GM12878 (cell line): ENCODE measurements around the gene NRP2. TPM values are rescaled to one million over a fixed set of nuclear protein-coding genes. Genes with fewer than 3 reads are reported as not detected.

Experiments used
- ATAC-seq: fragments of 200-7000 bp; cut with Tn5 transposase; 3 replicates; pipeline ENCODE4 v1.9.1; 2020; ENCODE audit warnings: mild to moderate bottlenecking, moderate library complexity
- BruUV-seq: library from RNA; stranded (reverse); fragments of 400-500 nt; replicated peaks from 2 replicates; lab custom pipeline; 2021; lab: Mats Ljungman, UMichigan
- CTCF ChIA-PET: fragments of 300-600 bp; sonication (Branson Sonifier 250); formaldehyde crosslinking; extraction: SDS; loops from one replicate; lab custom pipeline; 2021; ENCODE audit warnings: inconsistent platforms; lab: Yijun Ruan, JAX
- POLR2A ChIA-PET: fragments of 350-600 bp; formaldehyde crosslinking; extraction: SDS; loops from one replicate; lab custom pipeline; 2021; ENCODE audit warnings: inconsistent platforms; lab: Charles Lee
- RAD21 ChIA-PET: fragments of 300-600 bp; sonication (Branson Sonifier 250); formaldehyde crosslinking; loops from one replicate; lab custom pipeline; 2023; ENCODE audit warnings: antibody characterized with exemption; ENCODE audit not compliant: unreplicated experiment; lab: Charles Lee
- SMC1A ChIA-PET: fragments of 300-600 bp; sonication (Branson Sonifier 250); formaldehyde crosslinking; loops from one replicate; lab custom pipeline; 2023; ENCODE audit not compliant: unreplicated experiment, uncharacterized antibody; lab: Charles Lee
- DNase-seq: peaks from one replicate; pipeline ENCODE4 v3.0.0-alpha.2; 2011; ENCODE audit warnings: low read depth, low spot score
- FAIRE-seq: peaks from 3 replicates; lab custom pipeline; 2011; peaks lifted over from hg19 to GRCh38; lab: Jason Lieb, UNC
- H2AFZ ChIP-seq: 2 replicates; pipeline ENCODE4 v1.6.0; 2011; ENCODE audit warnings: low read depth, low read length, control low read depth; ENCODE audit not compliant: control insufficient read depth
- H3K27ac ChIP-seq: 2 replicates; pipeline ENCODE4 v1.5.1; 2011; ENCODE audit warnings: control low read depth; ENCODE audit not compliant: control insufficient read depth, insufficient read depth
- H3K27me3 ChIP-seq, 2 experiments: replicated peaks in 1 of 2; 2 replicates each; pipeline versions ENCODE4 v1.6.0 to v1.6.1; 2011; ENCODE audit warnings: low read length in 1 of 2; ENCODE audit not compliant: control insufficient read depth in 2 of 2, insufficient read depth in 2 of 2
- H3K36me3 ChIP-seq, 2 experiments: 2 replicates each; pipeline ENCODE4 v1.5.1; 2011; ENCODE audit warnings: low read length in 1 of 2; ENCODE audit not compliant: control insufficient read depth in 2 of 2, insufficient read depth in 2 of 2
- H3K4me1 ChIP-seq: 2 replicates; pipeline ENCODE4 v1.6.1; 2011; ENCODE audit warnings: mild to moderate bottlenecking, low read length, moderate library complexity, mixed read lengths; ENCODE audit not compliant: control insufficient read depth, insufficient read depth
- H3K4me2 ChIP-seq: 2 replicates; pipeline ENCODE4 v1.6.0; 2011; ENCODE audit warnings: control low read depth; ENCODE audit not compliant: control insufficient read depth, insufficient read depth
- H3K4me3 ChIP-seq: fragments of 200-600 bp; sonication (generic); 2 replicates; pipeline ENCODE4 v1.5.1; 2016
- H3K79me2 ChIP-seq: 2 replicates; pipeline ENCODE4 v1.6.0; 2011; ENCODE audit warnings: low read length; ENCODE audit not compliant: control insufficient read depth, insufficient read depth
- H3K9ac ChIP-seq: 2 replicates; pipeline ENCODE4 v1.8.0; 2011; ENCODE audit warnings: low read length, control low read depth, mixed read lengths; ENCODE audit not compliant: control insufficient read depth, insufficient read depth
- H3K9me3 ChIP-seq: replicated peaks from 3 replicates; pipeline ENCODE4 v1.5.1; 2011; ENCODE audit warnings: mild to moderate bottlenecking, low read length; ENCODE audit not compliant: control insufficient read depth, insufficient read depth
- H4K20me1 ChIP-seq: 2 replicates; pipeline ENCODE4 v1.6.0; 2011; ENCODE audit not compliant: control insufficient read depth, insufficient read depth
- ATF2 ChIP-seq: IDR thresholded peaks from 2 replicates; pipeline ENCODE4 v1.6.1; 2012; ENCODE audit warnings: low read length, inconsistent platforms
- BCL3 ChIP-seq: IDR thresholded peaks from 2 replicates; pipeline ENCODE4 v1.6.1; 2011; ENCODE audit warnings: borderline replicate concordance, low read depth, mild to moderate bottlenecking, moderate library complexity, low read length; ENCODE audit not compliant: insufficient read depth, poor library complexity, severe bottlenecking
- BRCA1 ChIP-seq: IDR thresholded peaks from 2 replicates; pipeline ENCODE4 v1.6.1; 2011; ENCODE audit warnings: low read depth, low read length, improper control_type of control experiment
- EED ChIP-seq: sonication (generic); IDR thresholded peaks from 2 replicates; pipeline ENCODE4 v1.6.1; 2016; ENCODE audit warnings: antibody characterized with exemption, low read depth
- HCFC1 ChIP-seq: fragments of 150-350 bp; IDR thresholded peaks from 2 replicates; pipeline ENCODE4 v1.6.1; 2014; ENCODE audit warnings: low read length
- HSF1 ChIP-seq: fragments of 150-350 bp; IDR thresholded peaks from 2 replicates; pipeline ENCODE4 v1.6.1; 2014; ENCODE audit warnings: mild to moderate bottlenecking, low read depth, low read length
- LARP7 ChIP-seq: fragments of 450-650 bp; IDR thresholded peaks from 2 replicates; pipeline ENCODE4 v1.6.1; 2017; ENCODE audit warnings: mild to moderate bottlenecking
- NFYA ChIP-seq: IDR thresholded peaks from 2 replicates; pipeline ENCODE4 v1.6.1; 2011; ENCODE audit warnings: low read depth, mild to moderate bottlenecking, low read length, improper control_type of control experiment, borderline replicate concordance
- PKNOX1 ChIP-seq: fragments of 450-650 bp; IDR thresholded peaks from 2 replicates; pipeline ENCODE4 v1.6.1; 2016; ENCODE audit warnings: mild to moderate bottlenecking
- POLR2A ChIP-seq: IDR thresholded peaks from 2 replicates; pipeline ENCODE4 v1.6.1; 2011; ENCODE audit warnings: low read depth, mild to moderate bottlenecking, low read length
- SP1 ChIP-seq: IDR thresholded peaks from one replicate; pipeline ENCODE4 v1.6.1; 2011; ENCODE audit warnings: low read depth, low read length
- STAT1 ChIP-seq: fragments of 450-650 bp; conservative IDR thresholded peaks from 2 replicates; pipeline ENCODE4 v1.6.1; 2014; ENCODE audit warnings: antibody characterized with exemption, mild to moderate bottlenecking
- TARDBP ChIP-seq: IDR thresholded peaks from 2 replicates; pipeline ENCODE4 v1.6.1; 2016; ENCODE audit warnings: borderline replicate concordance
- TCF12 ChIP-seq: IDR thresholded peaks from 2 replicates; pipeline ENCODE4 v1.6.1; 2011; ENCODE audit warnings: low read depth, mild to moderate bottlenecking, low read length
- ZBTB40 ChIP-seq: fragments of 450-650 bp; IDR thresholded peaks from 2 replicates; pipeline ENCODE4 v1.6.1; 2016; ENCODE audit warnings: mild to moderate bottlenecking, moderate library complexity, borderline replicate concordance
- in situ Hi-C: fragments of 300-500 bp; cut with MboI; formaldehyde crosslinking; loops from 9 replicates; pipeline ENCODE4 v1.14.3; 2018; ENCODE audit warnings: mixed read lengths
- intact Hi-C: fragments of 100-400 bp; cut with micrococcal nuclease; formaldehyde crosslinking; loops from one replicate; pipeline ENCODE4 v1.14.2; 2022; ENCODE audit not compliant: unreplicated experiment
- polyA plus RNA-seq, 11 experiments: library from polyadenylated mRNA; depleted of rRNA in 4 of 11; unstranded in 6 of 11; stranded (reverse) in 5 of 11; fragments of >200 nt; fragmentation: Nextera tagmentation in 4 of 11; fragmentation: Illumina TruSeq in 1 of 11; extraction: Ambion mirVana in 4 of 11; extraction: Trizol in 1 of 11; gene quantifications; 1 replicate in 1 of 11; 2 replicates in 10 of 11; pipeline versions ENCODE4 v1.2.1 to v1.2.3, GENCODE V29; 2011 to 2016; ENCODE audit warnings: inconsistent platforms in 2 of 11, missing spikeins in 2 of 11, low read depth in 1 of 11
- total RNA-seq, 4 experiments: library from RNA; depleted of rRNA in 3 of 4; stranded (reverse); fragments of >200 nt in 3 of 4; fragmentation: Illumina TruSeq in 1 of 4; extraction: Trizol in 1 of 4; gene quantifications; 2 replicates each; pipeline versions ENCODE4 v1.2.1 to v1.2.3, GENCODE V29; 2013 to 2021

NRP2 gene
- total and polyA plus RNA-seq, 10 of the 15 experiments (the other 5 are each of a cell fraction or from before 2014, with no cell fraction given), result 0.06 to 1.2 (median 0.46) TPM

GRCh38 chr2:205815673-205816072, 133.4 kb downstream of the NRP2 start (continued):
- TF ChIP-seq ATF2 (no peak), HCFC1 (no peak)
- TF ChIP-seq, all 136 proteins: peak for 0

GRCh38 chr2:205816268-205816667, 134.0 kb downstream of the NRP2 start:
- TF ChIP-seq SP1 (no peak), STAT1 (no peak), BCL3 (no peak), EED (no peak), BRCA1 (no peak), TCF12 (no peak), HSF1 (no peak), NFYA (no peak), POLR2A (no peak), TARDBP (no peak), LARP7 (no peak), ZBTB40 (no peak), PKNOX1 (no peak)
- Histone ChIP-seq H3K9ac (no peak overlapping the region), H3K4me1 (no peaks in the 10 kb centered on the region), H3K27me3 (no peaks in the 10 kb centered on the region), H3K36me3 (no peaks in the 10 kb centered on the region), H4K20me1 (no peaks in the 10 kb centered on the region), H2AFZ (no peak overlapping the region), H3K79me2 (no peaks in the 10 kb centered on the region), H3K4me2 (no peak overlapping the region), H3K27ac (no peak overlapping the region), H3K9me3 (no peaks in the 10 kb centered on the region), H3K4me3 (no peak overlapping the region)
- FAIRE-seq (no peak), DNase-seq (no peak), ATAC-seq (no peak)
- POLR2A ChIA-PET, result no interaction called here
- SMC1A ChIA-PET, result no interaction called here
- RAD21 ChIA-PET, result no interaction called here
- BruUV-seq, result no TSS peak
- CTCF ChIA-PET, result interaction anchor here (2.0 kb wide), 1 partner anchor 41 kb away, joined by 7 read pairs; no protein-coding TSS in a partner anchor
- intact Hi-C loops (no loop called here), in situ Hi-C loops (no loop called here)
